Left hindlimb (tissue), 1 donor: ENCODE measurements around the gene MRPL37.
"Not testable (repeated sequence)": the region's sequence is repeated elsewhere in the genome, so short reads cannot be mapped to it uniquely, and the experiment has no call there.

Experiments used
- DNase-seq: peaks from one replicate; pipeline ENCODE4 v3.0.0-alpha.2; 2018

MRPL37 gene

DNA sequence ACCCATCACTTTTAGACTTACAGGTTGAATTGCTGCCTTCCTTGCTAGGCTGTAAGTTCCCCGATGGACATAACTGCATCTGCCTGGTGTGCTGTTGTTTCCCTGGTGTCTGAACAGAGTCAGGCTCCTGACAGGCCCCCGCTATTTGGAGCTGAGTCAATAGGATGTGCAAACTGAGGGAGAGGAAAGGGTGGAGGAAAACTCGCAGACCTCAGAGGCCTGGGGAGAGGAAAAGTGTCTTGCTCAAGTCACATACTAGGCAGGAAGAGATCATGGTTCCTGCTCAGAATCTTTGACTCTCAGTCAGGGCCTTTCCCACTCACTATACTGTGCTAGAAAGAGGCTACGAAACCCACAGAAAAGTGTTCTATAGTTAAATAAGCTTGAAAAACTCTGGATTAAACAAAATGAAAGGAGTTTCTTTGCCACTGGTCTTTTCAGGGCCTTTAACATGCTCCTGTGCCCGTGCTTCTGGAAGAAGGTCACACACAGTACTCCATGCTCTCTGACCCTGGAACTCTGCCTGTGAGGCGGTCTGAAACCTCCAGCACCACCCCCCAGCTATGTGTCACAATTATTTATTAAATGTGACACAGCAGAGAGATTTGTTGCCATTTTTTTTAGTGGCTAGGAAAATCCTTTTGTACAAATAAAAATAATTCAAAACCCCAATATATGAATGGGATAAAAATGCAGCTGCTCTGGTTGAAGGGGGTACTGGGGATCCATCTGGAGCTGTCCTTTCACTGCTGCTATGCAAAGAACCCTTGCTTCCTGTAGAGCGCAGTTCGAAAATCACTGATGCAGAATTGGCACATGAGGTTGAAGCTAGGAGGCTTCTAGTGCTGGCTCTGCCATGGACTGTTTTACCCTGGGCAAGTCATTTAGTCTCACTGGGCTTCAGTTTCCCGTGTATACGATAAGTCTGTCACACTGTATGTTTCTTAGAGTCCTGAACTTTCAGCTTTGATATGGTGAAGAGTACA is 27.1 kb upstream of the MRPL37 start:
- no peak for DNase-seq

GRCh38 chr1:54173681-54174080 is 26.3 kb upstream of the MRPL37 start:
- no peak for DNase-seq

GRCh38 chr1:54174106-54174505 is 25.9 kb upstream of the MRPL37 start:
- no peak for DNase-seq

GRCh38 chr1:54176621-54177327 is 23.2 kb upstream of the MRPL37 start:
- DNase-seq, result no peak

- DNase-seq, result no peak
Observed at GRCh38 chr1:54177726-54178125, 22.2 kb upstream of the MRPL37 start.

DNA sequence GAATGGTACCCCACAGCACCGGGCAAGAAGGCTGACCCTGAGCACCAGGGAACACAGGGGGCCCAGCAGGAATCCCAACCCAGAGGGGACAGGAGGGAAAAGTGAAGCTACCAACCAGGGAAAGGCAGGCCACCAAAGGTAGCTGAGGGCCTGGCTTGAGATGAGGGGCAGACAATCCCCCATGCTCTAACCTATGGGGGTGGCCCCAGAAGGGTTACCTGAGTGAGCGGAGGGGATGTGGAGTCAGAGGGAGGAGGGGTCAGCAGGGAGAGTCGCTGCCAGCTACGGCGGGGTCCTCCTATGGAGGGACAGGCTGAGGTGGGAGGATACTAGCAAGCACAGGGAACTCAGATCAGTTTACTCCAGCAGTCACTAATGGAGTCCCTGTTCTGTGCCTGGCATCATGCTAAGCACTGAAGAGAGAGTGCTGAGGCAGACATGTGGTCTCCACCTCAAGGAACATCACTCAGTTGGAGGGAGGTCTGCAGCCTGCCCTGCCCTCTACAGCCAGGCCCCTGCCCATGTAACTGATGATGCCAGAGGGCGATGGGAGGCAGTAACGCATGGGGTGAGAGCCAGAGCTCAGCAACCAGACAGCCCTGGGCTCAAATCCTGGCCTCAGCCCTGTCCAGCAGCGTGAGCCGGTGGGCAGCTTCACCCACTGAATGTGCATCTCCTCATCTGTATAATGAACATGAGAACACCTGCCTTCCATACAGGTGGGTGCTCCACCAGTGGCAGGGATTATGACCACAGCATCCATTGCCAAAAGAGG is 21.5 kb upstream of the MRPL37 start:
- DNase-seq, result no peak

GRCh38 chr1:54180701-54181360 is 19.1 kb upstream of the MRPL37 start:
- no peak for DNase-seq

- no peak for DNase-seq
Observed at GRCh38 chr1:54186056-54186455, 13.9 kb upstream of the MRPL37 start.

- no peak for DNase-seq
Observed at GRCh38 chr1:54188291-54188690, 11.7 kb upstream of the MRPL37 start.

DNA sequence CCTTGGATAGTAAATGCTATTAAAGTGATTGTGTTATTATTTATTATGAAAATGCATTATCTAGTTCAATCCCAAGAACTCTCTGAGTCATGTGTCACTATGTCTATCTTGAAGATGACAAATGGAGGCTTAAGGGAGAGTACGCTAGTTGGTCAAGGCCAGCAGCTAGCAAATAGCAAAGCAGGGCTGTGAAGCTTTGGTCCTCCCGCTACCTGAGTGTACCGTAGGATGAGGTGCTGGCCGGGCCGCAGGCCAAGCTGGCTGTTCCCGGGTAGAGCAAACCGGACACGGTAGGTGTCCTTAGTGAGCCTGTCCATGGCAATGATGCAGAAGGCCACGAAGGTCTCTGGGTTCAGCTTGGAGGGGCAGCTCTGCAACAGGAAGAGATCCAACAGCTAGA is 9.4 kb upstream of the MRPL37 start:
- no peak for DNase-seq

GRCh38 chr1:54191525-54191924 is 8.4 kb upstream of the MRPL37 start:
- no peak for DNase-seq

DNA sequence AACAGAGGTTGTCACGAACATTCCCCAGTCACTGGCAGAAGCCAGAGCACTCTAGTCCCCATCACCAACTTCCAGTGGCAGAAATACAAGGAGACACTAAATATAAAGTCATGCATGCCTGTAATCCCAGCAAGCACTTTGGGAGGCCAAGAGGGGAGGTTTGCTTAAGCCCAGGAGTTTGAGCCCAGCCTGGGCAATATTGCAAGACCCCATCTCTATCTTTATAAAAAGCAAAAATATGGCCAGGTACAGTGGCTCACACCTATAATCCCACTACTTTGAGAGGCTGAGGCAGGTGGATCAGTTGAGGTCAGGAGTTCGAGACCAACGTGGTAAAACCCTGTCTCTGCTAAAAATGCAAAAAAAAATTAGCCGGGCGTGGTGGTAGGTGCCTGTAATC is 6.5 kb upstream of the MRPL37 start:
- DNase-seq, result no peak

DNA sequence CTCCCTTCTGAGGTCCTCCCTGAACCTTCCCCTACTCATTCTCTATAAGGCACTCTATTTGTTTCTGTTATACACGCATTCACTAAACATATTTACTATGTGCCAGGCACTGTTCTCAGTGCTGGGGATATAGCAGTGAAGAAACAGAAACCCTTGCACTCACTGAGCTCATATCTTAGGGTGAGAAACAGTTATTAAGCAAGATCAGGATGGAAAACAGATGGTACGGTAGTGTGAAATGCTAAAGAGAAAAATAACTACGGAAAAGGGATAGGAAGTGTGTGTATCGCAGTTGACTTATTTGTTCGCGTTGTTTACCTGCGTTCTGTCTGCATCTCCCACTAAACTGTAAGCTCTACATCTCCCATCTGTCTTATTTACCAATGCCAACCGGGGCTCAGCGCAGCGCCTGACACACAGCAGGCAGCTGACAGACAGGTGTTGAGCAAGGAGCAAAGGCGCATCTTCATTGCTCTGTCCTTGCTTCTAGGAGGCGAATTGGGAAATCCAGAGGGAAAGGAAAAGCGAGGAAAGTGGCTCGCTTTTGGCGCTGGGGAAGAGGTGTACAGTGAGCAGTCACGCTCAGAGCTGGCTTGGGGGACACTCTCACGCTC is 709 bp upstream of the MRPL37 start:
- DNase-seq, result no peak

GRCh38 chr1:54200519-54200997 is 591 bp downstream of the MRPL37 start:
- no peak for DNase-seq

DNA sequence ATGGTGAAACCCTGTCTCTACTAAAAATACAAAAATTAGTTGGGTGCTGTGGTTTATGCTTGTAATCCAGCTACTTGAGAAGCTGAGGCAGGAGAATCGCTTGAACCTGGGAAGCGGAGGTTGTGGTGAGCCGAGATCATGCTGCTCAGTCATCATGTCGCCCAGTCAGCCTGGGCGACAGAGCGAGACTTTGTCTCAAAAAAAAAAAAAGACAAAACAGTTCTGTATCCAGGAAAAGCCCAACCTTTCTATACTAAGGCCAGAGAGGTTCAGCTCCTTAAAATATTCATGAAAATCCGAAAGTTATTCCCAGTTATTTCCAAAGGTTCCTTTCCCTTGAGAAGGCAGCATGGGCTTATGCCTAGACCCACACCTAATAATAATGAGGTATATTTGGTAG is 4.2 kb downstream of the MRPL37 start:
- DNase-seq, result no peak

DNA sequence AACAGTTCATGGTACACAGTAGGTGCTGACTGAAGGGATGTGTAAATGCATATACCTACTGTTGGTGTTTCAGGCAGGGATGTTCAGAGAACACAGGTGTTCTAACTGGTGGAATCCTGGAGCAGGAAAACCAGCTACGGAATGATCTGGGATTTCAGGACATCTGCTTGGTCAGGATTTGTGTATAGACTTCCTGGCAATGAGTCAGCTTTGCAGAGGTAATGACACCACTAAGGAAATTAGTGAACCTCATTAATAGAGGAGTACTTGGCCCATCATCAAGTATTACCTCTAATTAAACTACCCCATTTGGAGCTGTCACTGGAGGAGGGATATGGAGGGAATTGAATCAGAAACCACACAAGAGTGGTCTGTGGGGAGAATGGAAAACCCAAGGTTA is 7.3 kb downstream of the MRPL37 start:
- DNase-seq, result no peak

GRCh38 chr1:54207896-54208295 is 7.9 kb downstream of the MRPL37 start:
- DNase-seq, result not testable (repeated sequence)

DNA sequence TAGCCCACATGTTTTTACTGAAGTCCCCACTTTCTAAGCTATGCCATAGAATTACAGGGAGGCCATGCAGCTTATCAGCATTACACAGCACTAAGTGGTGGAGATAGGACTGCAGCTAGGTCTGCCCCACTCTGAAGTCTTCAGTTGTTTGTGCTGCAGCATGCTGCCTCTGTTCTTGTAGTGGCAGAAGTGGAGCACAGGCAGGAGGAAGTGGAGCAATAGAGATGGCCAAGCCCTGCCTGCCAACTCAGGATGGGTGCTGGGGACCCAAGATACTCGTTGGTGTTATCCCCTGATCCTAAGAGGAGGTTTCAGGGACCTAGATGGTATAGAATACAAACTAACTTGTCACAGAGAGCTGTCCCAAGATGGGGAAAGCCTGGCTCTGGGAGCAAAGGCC is 12.9 kb downstream of the MRPL37 start:
- no peak for DNase-seq

- no peak for DNase-seq
Observed at GRCh38 chr1:54215523-54215922, 15.6 kb downstream of the MRPL37 start.

GRCh38 chr1:54218883-54219687 is 19.1 kb downstream of the MRPL37 start:
- no peak for DNase-seq

GRCh38 chr1:54219688-54220003 is 19.7 kb downstream of the MRPL37 start:
- DNase-seq, result no peak
